ENCODE data around the gene CLMN.
"Not testable (repeated sequence)": the region's sequence is repeated elsewhere in the genome, so short reads cannot be mapped to it uniquely, and the experiment has no call there.

The CLMN gene

DNA sequence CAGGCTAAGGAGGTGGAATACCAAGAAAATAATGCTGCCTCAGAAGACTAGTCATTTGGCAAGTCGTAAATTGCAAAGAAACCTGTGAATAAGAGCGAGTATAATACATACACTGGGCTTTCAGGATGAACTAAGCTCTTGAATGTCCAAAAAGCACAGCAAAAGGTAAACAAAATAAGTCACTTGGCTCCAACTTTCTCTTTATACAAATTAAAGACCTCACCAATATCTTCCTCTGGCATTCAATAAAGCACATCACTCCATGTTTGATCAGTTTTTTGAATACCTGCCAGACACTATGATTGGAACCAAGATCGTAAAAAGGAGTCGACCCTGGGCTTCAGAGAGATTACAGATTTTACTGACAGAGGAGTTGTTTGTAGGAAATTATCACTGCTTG is 165.8 kb downstream of the CLMN start:
- no peak for DNase-seq

DNA sequence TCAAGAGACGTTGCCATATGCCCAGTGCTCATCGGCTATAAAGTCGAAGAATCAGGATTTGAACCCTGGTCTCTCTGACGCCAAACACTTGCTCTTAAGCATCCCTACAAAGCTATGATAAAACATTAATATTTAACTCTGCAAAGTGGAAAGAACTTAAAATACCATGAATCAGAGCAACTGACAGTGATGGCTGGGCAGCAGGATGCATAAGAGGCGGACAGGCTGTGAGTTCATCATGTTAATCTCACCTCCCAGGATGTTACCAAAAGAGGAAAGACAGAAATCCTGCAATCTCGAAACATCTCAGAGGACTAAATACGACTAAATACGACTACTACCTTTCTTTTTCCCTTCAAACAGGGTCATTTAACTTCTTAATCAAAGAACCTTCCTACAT is 168.1 kb downstream of the CLMN start:
- no peak for DNase-seq

GRCh38 chr14:95150910-95151309 is 168.8 kb downstream of the CLMN start:
- DNase-seq = no peak

GRCh38 chr14:95149441-95149840 is 170.3 kb downstream of the CLMN start:
- no peak for DNase-seq

GRCh38 chr14:95147597-95147996 is 172.1 kb downstream of the CLMN start:
- no peak for DNase-seq

DNA sequence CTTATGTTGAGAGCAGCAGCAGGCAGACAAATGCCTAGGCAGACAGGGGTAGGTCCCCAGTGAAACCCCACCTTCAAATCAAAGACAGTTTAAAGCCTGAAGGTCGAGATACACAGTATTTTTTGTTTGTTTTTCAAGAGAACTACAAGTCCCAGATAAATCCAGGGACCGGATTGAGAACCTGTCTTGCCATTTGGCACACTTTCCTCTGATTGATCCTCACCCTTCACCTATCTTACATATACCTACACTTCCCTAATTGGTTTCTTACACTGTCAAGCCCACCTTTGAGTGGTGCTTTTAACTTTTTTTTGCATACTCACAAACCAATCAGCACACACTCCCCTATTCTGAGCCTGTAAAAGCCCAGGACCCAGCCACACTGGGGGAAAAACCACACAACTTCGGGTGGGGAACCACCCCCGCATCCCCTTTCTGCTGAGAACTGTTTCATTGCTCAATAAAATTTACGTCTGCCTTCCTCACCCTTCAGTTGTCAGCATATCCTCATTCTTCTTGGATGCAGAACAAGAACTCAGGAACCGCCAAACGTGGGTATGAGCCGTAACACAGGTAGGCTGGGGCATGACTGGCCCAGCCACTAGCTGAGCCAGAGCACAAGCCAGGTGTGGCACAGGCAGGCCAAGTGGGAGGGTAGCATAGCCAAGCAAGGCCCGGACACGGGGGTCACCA is 173.5 kb downstream of the CLMN start:
- DNase-seq = no peak

- DNase-seq = no peak
Measured at GRCh38 chr14:95144849-95145248, 174.9 kb downstream of the CLMN start.

DNA sequence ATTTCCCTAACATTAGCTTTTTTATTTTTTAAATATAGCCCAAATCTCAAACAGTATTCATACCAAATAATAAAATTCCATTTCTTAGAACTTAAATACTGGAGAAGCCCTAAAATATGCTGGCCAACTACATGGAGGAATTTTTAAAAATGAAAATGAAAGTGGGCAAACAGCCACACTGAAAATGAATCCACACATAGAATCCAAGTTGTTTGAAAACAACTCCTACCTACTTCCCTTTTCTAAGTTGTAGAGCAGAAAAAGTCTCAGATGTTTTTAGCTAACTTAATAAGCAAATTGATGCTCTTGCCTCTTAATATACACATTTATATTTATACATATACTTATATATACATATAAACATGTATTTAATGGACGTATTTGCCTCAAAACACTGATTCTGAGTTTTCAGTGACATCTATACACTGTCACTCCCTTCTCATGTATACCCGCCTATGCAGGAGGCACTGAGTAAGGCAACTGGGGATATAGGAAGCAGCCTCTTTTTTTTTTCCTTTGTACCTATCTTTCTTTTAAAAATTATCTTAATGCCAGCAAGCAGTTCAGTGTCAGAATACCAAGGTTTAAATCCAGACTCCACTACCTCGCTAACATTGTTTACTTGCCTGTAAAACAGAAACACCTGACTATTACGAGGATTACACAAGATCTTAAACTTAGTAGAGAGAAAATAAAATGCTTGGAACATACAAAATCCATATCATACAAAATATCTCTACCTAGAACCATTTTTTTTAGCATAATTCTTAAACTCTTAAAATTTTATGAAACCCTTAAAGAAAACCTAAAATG is 175.7 kb downstream of the CLMN start:
- no peak for DNase-seq

- DNase-seq = no peak
Measured at GRCh38 chr14:95142208-95142607, 177.5 kb downstream of the CLMN start.

DNA sequence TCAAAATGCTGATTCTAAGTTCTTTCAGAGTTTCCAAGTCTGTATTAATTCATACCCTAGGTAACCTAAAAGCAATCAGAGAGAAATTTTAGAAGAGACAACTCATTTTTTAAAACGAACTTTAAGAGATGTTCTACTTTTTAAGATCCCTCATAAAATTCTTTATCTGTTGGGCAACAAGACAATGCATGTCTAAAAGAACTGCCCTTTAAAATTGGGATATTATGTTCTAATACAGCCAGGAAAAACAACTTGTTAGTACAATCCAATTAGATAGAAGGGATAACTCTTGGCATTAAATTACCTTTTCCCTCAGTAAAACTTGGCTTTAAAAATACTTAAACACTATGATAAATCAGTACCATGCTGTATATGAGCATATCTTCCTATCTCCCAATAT is 178.0 kb downstream of the CLMN start:
- no peak for DNase-seq

DNA sequence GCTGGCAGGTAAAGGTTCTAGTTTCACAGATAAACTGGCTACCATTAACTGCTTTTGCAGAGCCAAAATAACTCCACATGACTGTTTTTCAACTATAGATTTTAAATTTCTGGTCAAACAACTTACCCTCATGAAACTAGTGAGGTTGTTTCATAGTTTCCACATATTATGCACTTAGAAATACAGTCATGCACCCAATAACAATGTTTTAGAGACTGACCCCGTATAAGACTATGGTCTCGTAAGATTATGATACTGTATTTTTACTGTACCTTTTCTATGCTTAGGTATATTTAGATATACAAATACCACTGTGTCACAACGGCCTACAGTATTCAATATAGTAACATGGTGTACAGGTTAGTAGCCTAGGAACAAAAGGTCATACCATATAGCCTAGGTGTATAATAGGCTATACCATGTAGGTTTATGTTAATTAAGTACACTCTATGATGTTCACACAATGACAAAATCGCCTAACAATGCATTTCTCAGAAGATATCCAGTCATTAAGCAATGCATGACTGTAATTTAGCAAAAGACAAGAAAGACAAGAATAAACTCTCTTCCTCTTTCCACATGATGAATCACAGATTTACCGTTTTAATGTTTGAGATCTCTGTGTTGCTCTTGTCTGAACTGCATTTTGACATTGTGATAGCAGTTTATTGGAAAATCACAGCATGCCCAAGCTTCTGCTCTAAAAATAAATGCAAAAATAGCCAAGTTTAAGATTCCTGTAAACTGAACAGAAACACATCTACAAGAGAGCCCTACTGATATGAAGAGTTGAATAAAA is 179.4 kb downstream of the CLMN start:
- no peak for DNase-seq

DNA sequence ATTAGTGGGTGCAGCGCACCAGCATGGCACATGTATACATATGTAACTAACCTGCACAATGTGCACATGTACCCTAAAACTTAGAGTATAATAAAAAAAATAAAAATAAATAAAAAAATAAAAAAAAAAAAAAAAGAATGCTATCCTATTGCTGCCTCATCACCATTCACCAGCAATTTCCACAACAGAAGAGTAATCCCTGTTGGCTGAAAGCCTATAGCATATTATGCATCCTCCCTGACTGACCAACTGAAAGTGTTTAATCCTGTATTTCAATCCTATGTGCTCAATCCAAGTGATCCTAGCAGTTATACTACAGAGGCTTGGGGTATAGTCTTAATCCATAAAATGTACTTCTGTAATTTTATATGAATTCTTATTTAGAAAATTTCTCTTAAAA is 180.8 kb downstream of the CLMN start:
- no peak for DNase-seq

DNA sequence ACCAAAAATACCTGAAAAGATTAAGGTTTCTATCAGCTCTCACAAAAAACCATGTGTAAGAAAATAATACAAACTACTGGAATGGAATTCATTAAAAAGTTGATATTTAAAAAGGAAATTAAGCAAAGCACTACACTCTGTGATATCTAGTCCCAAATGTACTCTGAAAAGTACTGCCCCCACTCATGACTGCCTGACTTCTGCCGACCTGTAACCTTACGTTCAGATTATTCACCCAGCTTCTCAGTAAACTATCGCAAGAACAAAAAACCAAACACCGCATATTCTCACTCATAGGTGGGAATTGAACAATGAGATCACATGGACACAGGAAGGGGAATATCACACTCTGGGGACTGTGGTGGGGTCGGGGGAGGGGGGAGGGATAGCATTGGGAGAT is 181.3 kb downstream of the CLMN start:
- DNase-seq = not testable (repeated sequence)

DNA sequence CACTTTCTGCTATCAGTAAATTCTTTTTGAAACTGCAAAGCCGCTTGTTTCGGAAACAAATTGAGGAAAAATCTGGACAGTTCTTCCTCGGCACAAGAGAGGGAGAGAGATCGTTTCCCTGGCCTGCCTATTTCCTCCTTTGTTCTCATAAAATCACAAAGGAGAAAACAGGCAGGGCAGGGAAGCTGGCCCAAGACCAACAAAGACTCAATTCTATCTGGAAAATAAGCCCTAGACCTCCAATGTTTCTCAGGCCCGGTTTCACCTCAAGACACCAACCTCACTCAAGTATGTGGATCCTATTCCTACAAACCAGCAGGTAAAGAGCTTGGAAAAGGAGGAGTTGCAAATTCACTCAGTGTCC is 181.9 kb downstream of the CLMN start:
- no peak for DNase-seq

DNA sequence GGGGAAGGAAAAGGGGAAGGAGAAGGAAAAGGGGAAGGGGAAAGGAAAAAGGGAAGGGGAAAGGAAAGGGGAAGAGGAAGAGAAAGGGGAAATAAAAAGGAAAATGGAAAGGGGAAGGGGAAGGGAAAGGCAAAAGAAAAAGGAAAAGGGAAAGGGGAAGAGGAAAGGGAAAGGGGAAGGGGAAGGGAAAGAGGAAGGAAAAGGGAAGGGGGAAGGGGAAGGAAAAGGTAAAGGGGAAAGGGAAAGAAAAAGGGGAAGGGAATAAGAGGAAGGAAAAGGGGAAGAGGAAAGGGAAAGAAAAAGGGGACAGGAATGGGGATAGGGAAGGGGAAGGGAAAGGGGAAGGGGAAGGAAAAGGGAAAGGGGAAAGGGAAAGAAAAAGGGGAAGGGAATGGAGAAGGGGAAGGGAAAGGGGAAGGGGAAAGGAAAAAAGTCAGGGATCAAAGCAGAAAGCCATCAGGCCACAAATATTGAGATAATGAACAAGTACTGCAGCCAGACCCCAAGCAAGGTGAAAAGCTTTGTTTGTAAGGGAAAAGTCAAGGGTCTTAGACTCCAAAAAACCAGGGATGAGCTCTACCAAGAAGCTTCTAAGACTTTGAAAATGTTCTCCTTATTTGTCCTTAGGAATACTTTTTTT is 182.4 kb downstream of the CLMN start:
- DNase-seq = no peak

- no peak for DNase-seq
Measured at GRCh38 chr14:95136631-95137030, 183.1 kb downstream of the CLMN start.

DNA sequence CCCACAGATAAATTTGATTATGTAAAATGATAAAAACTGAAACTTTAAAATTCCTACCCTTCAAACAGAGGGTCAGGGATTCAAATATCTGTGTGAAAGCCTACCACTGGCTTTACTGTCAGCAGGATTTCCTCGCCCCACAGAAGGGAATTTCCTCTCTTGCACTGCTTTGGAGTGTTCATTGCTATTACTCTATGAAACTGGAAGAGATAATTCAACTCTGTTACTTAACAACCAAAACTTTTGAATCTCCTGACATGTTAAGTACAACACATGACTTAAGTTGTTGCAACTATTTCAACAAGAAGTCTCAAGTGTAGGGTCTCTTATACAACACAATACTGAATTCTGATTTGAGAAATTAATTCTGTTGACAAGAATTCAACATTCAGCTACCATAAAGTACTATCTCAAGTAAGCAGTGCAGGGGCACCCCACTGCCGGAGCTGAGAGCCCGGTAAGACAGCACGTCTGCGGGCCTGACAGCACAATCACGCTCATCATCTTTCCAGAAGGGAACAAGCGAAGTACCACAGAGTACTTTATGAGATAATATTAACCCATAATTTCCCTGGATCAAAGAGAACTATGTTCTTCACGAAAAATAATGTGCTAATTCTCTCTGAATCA is 185.3 kb downstream of the CLMN start:
- no peak for DNase-seq

- no peak for DNase-seq
Measured at GRCh38 chr14:95133282-95133681, 186.4 kb downstream of the CLMN start.

DNA sequence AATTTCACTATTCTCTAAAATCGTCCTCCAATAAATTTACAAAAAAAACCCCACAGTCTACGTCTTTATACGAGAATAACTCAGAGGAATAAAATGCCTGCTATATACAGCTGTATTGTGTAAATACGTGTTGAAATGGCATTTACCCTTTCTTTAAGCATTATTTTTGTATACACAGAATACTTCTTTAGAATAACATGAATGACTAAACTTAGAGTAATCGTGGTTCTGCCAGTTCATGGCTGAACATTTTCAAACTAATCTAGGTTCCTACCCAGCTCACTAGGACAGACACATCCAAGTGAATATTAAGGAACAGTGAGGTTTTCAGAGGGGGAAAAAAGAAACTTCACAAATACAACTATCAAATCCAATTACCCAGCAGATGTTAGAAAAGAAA is 186.9 kb downstream of the CLMN start:
- DNase-seq = no peak

All from NCI-H226 (cell line).